Stimulated activated CD8-positive, alpha-beta memory T cell treated with anti-CD3 and anti-CD28 coated beads, Interleukin-15, amount 100 ng/mL, for 24 hours (primary cell): Measurements from ENCODE around the gene ANXA6.

Experiments used
- DNase-seq: peaks from one replicate; pipeline ENCODE4 v3.0.0-alpha.2; 2020; ENCODE audit warnings: low read depth

ANXA6 gene

GRCh38 chr5:151100681-151101080 lies 56.9 kb downstream of the ANXA6 start:
- no peak for DNase-seq

DNA sequence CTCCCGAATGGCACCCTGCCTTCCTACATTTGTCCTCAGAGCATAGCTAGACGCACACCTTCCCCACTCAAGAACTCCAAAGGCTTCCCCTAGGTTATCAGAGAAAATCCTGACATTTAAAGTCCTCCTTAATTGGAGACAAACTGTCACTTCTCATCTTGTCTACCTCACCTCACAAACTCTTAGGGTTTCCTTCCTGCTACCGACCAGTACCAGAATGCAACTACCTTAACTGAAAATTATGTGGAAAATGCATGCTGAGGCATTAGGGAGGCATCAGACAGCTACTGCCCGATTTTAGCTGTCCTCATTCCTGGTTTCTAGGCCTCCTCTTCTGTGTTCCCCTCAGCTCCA lies 58.8 kb downstream of the ANXA6 start:
- no peak for DNase-seq

- no peak for DNase-seq
These were observed 59.5 kb downstream of the ANXA6 start for GRCh38 chr5:151097820-151098767.

GRCh38 chr5:151097061-151097460 lies 60.5 kb downstream of the ANXA6 start:
- DNase-seq = no peak

DNA sequence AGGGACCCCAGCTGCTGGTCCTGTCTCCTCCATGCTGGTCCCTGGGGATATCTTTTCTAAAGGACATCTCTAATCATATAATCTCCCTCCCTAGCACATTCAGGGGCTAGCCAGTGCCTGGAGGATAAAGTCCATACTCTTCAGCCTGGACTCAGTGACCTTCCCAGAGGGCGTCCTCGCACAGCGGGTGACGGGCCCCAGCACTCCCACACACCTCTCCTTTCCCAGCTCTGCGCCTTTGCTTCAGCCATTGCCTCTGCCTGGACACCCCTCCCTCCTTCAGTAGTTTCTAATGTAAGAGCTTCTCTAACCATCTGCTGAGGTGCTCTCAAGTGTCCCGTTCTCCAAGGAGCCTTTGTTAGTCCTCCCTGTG lies 61.6 kb downstream of the ANXA6 start:
- DNase-seq = no peak

DNA sequence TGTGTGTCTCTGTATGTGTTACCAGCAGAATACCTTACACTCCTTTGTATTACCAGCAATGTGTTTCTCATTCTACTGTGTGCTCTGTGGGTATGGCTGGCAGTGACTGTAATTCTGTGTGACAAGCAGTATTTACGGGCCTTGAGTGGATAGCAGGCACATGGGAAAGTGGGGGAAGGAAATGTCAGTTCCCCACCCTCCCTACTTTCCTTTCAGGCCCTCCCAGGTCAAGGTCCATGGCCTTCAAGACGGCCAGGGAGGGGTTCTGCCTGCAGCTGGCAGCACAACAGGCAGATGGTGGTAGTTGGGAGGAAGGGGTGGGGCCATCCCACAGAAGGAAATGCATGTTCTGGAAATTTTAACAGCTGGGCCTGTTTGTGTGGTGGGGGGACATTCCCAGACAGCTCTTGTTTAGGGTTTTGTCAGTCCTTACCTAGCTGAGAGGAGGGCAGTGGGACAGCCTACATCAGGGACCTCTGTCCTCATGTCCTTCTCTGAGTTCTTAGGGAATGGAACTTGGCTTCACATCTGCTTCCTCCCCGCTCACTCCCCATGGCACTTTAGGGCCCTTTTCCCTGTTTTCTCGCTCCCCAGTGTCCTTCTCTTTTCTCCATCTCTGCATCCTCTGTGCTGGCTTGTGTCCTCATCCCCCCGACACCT lies 62.1 kb downstream of the ANXA6 start:
- no peak for DNase-seq

GRCh38 chr5:151094852-151095245 lies 62.7 kb downstream of the ANXA6 start:
- DNase-seq = no peak

DNA sequence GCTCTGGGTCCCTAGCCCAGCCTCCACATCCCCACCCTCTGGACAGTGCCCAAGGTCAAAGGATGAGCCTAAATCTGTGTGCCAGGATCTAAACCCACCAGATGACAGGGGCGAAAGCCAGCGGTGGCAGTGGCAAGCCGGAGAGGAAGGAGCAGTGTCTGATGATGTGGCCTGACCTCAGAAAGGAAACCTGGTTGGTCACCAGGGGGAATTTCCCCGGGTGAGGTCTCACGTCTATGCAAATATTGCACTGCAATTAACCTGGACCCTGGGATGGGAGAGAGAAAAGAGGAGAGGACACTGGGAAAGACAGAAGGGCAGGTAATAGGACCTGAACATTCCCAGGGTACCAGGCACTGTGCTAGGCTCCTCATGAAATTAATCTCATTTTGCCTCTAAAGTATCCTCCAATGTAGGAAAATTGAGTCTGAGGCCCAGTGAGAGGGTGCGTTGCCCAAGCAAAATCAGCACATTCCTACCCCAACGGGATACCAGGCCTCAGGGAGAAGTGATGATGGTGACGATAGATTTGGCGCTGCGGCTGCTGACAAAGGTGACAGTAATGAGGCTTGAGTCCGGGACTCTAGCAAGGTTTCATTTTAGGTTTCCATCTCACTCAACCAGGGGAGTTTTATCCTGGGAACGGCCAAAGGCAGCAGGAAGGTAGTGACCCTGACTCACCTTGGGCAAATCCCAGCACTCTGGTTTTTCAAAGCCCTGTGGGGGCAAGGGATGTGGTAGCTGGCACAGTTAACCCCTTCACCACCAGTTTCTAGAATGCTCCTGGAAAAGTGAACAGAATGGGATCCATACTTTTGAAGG lies 63.3 kb downstream of the ANXA6 start:
- DNase-seq = no peak

DNA sequence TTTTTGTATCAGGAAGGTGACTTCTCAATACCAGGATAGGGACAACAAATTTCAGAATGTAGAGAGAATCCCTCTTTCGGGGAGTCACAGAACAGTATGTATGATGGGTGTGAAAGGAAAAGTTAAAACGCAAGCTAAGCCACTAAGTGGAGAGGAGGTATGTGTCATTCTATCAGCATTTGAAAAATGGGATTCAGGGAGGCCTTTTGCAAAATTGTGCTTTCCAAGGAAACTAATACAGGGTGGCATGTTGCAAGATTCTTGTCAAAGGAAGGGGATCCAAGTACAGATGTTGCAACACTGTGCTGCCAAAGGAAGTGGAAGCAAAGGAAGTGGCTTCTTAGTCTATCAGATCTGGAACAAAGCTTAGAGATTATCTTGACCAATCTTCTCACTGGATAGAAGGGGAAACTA lies 64.1 kb downstream of the ANXA6 start:
- no peak for DNase-seq

GRCh38 chr5:151092762-151093161 lies 64.8 kb downstream of the ANXA6 start:
- no peak for DNase-seq

DNA sequence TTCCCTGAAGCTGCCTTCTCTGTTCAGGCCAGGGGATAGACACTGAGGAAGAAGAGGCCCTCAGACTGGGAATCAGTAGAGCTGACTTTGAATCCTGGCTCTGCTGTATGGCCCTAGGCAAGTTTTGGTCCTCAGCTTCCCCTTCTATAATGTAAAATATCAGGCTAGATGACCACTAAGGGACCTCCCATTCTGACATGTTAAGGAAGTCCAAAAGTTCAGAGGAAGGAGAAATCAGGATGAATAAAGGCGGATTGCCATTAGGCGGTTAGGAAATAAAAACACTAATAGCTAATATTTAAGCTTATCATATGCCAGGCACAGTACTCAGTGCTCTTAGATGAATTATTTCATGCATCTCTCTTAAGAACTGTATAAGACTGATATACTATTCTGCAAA lies 67.9 kb downstream of the ANXA6 start:
- DNase-seq = no peak

GRCh38 chr5:151088986-151089385 lies 68.6 kb downstream of the ANXA6 start:
- DNase-seq = no peak

DNA sequence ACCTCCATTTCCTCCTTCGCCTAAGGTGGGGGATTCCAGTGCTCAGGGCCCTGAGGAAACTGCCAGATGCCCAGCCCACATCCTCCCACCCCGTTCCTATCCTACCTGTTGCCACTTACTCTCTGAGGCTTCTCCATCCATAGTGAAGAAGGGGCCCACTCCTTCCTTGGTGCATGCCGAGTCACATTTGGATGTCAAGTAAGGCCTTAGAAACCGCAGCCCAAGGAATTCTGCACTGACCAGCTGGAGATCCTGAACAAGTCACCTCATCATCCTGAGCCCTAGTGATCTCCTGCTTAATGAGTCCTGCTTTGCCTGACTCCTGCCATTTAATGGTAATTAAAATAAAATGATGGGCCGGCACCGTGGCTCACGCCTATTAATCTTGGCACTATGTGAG lies 70.1 kb downstream of the ANXA6 start:
- DNase-seq = no peak

- no peak for DNase-seq
These were observed 70.6 kb downstream of the ANXA6 start for GRCh38 chr5:151086905-151087360.

- no peak for DNase-seq
These were observed 71.2 kb downstream of the ANXA6 start for GRCh38 chr5:151086192-151086869.

GRCh38 chr5:151085517-151086041 lies 72.0 kb downstream of the ANXA6 start:
- DNase-seq = no peak

- no peak for DNase-seq
These were observed 73.2 kb downstream of the ANXA6 start for GRCh38 chr5:151084363-151084762.

DNA sequence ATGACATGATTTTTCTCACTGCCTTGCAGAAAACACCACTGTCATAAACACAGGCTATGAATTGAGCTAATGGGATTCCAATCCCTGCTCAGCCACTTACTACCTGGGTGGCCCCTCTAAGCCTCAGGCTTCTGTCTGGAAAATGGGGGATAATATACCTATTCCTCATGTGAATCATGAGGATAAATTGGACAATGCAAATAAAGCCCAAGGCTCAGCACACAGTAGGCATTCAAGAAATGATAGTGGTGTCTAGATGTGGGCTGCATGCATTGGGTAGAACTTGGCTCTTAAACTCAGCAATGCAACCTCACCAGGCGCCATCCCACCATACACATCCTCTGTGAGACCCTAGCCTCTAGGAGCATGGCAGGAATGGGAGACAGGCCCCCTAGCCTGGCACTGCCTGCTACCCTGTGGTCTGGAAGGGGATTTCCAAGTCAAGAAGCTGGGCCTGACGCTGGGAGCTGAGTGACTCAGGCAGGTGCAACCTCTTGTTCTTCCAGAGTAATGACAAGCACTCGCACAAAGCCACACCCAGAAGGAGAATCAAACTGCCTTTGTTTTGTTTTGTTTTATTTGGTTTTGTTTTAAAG lies 74.4 kb downstream of the ANXA6 start:
- DNase-seq = no peak

GRCh38 chr5:151082282-151082902 lies 75.2 kb downstream of the ANXA6 start:
- DNase-seq = no peak

- no peak for DNase-seq
These were observed 75.9 kb downstream of the ANXA6 start for GRCh38 chr5:151081431-151082281.
